Activated gamma-delta T cell treated with Interleukin-2 at 50 U/mL for 16 hours (primary cell): ENCODE measurements around the gene PARP4.
"Not testable (repeated sequence)": the region's sequence is repeated elsewhere in the genome, so short reads cannot be mapped to it uniquely, and the experiment has no call there.

Experiments used
- DNase-seq: peaks from one replicate; pipeline ENCODE4 v3.0.0-alpha.2; 2020

The PARP4 gene

DNA sequence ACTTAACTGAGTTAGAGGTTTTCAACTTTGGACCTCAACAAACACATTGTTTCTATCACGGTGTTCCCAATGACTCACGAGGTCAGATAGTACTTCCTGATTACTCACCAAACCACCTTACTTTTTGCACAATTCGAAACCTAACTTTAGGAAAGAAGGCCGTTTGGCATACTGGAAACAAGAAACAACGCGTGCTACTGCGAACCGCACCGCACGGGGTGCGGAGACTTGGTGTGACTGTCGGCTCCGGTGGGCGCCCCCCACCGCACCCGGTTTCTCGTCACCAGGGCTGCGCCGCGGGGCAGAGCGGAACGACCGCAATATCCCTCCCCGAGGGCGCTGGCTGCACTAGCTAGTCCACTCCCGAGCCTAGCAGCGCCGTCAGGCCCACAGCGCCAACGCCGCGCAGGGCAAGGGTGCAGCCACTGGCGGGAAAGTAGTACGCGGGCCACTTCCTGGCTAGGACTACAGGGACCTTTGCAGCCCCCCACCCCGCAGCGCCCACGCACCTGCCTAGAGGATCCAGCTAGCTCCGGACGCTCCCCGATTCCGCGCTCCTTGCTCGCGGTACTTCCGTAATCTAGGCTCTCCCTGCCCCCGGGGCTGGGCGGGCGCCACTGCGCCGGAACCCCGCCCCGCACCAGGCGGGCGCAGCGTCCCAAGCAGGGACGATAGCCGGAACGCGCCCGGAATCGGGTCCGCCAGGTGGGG lies at the start of gene PARP4:
Gene PARP4 (minus strand): TSS at position 582 of the 711 bp plus-strand sequence. CDS start 9,002 bp downstream, outside the sequence.
- DNase-seq = peak; percentile 54

DNA sequence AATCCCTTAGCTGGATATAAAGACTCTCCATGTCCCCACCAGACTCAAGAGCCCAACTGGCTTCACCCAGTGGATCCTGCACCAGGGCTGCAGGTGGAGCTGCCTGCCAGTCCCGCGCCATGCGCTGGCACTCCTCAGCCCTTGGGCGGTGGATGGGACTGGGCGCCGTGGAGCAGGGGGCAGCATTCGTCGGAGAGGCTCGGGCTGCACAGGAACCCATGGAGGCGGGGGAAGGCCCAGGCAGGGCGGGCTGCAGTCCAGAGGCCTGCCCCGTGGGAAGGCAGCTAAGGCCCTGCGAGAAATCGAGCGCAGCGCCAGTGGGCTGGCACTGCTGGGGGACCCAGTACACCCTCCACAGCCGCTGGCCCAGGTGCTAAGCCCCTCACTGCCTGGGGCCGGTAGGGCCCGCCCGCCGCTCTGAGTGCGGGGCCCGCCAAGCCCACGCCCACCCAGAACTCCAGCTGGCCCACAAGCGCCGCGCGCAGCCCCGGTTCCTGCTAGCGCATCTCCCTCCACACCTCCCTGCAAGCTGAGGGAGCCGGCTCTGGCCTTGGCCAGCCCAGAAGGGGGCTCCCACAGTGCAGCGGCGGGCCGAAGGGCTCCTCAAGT lies 48.1 kb upstream of the PARP4 start:
- DNase-seq = not testable (repeated sequence)

DNA sequence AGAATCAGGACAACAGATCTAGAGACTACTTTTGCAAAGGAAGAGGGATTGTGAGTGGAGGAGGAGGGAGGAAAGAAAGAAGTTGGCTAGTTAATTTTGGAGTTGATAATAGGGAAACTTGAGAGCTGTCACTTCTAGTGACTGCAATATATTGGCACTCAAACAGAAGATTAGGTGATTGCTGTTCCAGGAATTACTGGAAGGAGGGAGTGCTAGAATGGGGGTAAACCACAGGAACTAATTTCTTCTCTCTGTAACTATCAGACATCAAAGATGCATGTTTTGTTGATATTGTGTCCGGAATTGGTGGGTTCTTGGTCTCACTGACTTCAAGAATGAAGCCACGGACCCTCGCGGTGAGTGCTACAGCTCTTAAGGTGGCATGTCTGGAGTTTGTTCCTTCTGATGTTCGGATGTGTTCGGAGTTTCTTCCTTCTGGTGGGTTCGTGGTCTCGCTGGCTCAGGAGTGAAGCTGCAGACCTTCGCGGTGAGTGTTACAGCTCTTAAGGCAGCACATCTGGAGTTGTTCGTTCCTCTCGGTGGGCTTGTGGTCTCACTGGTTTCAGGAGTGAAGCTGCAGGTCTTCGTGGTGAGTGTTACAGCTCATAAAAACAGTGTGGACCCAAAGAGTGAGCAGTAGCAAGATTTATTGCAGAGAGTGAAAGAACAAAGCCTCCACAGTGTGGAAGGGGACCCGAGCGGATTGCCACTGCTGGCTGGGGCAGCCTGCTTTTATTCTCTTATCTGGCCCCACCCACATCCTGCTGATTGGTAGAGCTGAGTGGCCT lies 47.0 kb upstream of the PARP4 start:
- not testable (repeated sequence) for DNase-seq

DNA sequence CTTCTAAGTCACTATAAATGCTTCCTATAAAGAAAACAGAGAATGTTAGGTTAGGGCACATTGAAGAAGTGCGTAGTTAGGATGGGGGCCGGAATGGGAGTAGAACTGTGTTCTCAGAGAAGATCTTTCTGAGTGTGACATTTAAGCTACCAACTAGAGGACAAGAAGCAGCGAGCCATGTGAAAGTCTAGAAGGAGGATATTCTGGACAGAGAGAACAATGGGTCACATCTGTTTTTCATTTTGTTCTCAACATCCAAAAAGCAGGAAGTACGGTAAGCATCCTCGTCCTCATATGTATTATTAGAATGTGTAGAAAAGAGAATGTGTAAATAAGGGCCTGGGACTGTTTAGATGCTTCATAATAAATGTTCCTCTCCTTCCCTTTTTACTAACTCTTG lies 44.5 kb upstream of the PARP4 start:
- DNase-seq = no peak

DNA sequence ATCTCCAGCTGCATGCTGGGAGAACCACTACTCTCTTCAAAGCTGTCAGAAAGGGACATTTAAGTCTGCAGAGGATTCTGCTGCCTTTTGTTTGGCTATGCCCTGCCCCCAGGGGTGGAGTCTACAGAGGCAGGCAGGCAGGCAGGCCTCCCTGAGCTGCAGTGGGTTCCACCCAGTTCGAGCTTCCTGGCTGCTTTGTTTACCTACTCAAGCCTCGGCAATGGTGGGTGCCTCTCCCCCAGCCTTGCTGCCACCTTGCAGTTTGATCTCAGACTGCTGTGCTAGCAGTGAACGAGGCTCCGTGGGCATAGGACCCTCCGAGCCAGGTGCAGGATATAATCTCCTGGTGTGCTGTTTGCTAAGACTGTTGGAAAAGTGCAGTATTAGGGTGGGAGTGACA lies 41.3 kb upstream of the PARP4 start:
- DNase-seq = not testable (repeated sequence)

DNA sequence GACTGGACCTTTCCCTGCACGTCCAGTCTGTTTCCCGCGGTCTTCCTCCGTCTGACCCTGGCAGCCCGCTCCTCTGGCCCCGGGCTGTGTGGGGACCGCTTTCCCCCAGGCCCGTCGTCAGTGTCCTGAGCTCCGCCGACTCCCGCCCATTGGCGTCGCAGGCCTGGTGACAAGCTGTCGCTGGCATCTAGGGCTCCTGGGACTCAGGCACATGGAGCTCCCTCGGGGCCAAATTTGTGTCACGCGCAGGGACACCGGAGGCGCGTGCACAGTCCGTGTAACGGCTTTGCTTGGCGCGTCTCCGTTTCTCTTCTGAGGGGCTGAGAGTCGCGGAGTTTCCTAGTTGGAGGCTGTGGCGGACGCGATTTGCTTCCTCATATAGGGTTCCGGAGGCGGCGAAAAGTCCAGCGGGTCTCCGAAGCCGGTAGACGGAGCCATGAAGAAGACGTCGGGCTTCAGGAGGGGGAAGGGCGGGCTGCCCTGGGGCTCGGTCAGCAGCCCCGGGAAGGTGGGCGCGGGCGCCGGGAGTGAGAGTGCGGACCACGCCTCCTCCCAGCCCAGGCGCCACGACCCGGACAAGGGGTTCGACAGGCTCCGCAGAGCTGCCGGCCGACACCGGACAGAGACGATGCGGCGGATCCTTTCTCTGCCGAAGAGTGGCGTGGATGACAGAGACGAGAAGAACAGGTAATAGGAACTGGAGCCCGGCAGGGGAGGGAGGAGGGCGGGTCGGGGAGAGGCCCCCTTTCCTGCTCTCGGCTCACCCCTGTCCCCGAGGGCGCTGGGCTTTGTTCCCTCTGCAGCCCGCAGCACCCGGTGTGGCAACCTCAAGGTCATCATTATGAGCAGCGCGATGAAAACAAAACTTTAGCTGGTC lies 29.1 kb upstream of the PARP4 start:
- not testable (repeated sequence) for DNase-seq

DNA sequence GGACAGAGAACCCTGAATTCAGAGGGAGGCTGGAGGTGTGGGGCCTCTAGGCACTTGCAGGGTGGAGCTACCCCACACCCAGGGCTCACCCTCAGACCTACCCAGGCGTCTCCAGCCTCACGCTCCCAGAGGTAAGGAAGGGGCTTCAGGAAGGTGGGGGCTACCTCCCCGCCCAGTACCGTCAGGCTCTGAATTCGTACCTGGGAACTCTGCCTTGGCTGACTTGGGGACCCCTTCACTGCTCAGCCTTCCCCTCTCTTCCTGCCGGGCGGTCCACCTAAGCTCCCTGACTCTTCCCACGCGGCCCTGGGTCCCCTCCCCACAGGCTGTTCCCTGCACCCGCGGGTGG lies 28.5 kb upstream of the PARP4 start:
- no peak for DNase-seq

DNA sequence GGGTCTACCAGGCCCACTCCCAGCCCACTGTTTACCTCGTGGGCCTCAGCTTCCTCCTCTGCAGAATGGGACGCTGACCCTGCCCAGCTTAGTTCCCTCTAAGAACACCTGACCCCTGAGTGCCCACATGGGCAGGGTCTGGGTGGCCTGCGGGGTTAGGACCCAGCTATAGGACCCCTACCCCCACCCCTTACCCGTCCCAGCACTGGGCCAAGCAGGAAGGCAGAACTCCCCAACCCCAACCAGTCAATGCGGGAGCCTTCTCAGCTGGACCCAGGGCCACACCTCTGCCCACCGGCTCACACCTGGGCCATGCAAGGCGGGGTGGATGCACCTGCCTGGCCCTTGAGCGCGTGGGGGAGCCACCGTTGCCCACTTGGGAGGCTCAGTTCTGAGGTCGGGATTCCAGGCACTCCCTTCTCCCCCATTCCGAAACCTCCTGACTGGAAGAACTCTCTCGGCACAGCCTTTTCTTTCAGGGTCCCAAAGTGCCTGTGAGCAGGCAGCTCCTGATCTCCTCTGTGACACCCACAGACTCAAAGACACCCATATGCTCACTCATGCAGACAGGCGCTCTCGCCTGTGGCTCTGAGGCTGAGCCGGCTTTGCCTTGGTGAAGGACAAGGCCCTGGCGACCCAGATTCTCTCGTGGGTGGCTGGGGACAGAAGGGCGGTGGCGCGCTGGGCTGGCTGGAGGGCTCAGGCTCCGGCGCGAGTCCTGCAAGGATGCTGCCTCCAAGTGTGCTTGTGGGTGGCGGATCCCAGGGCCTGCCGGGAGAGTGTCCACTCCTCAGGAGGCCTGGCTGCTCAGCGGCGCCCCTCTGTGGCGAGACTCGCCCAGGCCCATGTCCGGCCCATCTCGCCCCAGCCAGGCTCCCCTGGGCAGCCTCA lies 27.9 kb upstream of the PARP4 start:
- DNase-seq = no peak

DNA sequence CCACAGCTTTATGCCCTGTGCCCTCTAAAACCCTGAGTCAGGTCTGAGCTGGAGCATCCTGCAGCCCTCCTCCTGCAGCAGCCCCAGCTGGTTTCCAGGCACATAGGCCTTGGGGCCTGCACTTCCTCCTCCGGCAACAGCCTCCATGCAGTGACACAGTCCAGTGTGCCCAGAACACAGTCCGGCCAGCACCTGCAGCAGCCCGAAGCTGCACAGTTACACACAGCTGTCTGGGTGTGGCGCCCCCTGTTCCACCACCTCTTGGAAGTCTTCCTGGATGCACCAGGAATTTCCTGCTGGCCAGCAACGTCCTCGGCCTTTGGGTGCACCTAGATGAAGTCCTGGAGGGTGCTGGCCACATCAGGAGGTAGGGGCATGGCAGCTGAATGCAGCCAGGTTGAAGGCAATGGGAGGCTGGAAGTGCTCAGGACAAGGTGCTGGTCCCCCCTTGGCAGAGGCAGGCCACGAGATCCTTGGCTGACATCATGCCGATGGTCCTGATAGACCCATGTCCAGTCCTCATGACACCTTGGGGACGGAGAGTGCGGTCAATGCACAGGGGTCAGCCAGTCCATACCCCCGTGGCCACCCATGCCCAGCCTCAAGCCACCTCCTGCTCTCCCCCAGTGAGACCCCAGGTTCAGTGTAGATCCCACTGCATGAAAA lies 27.1 kb upstream of the PARP4 start:
- DNase-seq = no peak

DNA sequence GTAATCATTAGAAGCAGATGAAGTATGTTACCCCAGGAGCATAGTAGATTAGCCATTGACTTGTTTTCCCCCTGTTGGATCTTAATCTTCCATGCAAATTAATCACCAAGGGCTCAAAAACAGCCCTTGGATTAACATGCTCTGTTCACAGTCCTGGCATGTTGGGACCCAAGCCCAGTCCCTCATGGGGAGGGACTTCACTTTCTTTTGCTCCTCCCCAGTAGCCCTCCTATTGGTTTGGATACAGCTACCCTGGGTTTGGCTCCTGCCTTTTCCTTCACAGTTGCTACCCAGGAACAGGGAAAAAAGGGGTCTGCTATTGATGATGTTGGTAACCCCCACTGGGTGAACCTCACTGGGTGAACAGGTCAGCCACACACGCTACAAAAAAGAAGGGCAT lies 16.9 kb upstream of the PARP4 start:
- no peak for DNase-seq

DNA sequence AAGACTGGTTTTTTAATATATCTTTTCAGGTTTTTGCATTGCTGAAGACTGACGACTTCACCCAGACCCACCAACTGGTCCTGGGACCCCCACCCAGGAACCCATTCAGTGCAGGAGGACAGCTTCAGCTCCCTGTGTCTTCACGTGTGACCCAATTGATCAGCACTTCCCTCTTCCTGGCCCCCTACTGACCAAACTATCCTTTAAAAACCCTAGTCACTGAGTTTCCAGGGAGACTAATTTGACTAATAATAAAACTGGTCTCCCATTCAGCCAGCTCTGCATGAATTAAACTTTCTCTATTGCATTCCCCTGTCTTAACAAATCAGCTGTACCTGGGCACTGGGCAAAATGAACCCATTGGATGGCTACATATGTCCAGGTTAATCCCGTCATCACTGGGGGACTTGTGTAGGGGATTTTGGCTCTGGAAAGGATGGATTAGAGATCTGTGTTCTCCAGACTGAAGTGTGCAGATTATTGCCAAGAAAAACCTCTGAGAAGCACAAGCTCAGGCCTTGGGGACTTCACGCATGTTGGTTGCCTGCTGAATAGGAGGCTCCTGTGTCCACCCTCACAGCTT lies 16.3 kb upstream of the PARP4 start:
- no peak for DNase-seq

DNA sequence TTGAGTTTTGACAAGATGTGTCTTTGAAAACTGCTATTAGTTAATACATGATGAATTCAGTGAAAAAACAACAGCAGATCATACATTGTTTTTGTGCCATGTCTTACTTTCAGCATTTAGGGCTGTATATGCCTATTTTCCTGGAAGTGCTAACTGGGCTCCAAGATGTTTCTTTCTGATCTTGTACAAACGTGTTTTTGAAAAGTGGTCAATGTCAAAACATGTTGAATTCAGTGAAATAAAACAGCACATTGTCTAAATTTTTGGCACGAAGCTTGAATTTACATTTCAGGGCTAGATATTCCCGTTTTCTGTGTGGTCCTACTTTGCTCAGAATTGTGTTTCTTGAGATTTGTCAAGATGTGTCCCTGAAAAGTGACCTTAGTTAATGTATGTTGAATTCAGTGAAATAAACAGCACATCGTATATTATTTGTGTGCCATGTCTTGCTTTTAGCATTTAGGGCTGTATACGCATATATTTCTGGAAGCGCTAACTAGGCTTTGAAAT lies 14.7 kb upstream of the PARP4 start:
- DNase-seq = no peak

DNA sequence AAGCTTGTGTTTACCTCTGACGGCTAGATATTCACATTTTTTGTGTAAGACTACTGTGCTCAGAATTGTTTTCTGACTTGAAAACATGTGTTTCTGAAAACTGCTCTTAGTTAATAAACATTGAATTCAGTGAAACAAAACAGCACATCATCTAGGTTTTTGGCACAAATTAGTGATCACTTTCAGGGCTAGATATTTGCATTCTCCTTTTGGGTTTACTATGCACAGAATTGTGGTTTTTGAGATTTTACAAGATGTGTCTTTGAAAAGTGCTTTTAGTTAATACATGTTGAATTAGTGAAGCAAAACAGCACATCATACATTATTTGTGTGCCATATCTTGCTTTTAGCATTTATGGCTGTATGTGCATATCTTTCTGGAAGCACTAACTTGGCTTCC lies 8.2 kb upstream of the PARP4 start:
- no peak for DNase-seq

DNA sequence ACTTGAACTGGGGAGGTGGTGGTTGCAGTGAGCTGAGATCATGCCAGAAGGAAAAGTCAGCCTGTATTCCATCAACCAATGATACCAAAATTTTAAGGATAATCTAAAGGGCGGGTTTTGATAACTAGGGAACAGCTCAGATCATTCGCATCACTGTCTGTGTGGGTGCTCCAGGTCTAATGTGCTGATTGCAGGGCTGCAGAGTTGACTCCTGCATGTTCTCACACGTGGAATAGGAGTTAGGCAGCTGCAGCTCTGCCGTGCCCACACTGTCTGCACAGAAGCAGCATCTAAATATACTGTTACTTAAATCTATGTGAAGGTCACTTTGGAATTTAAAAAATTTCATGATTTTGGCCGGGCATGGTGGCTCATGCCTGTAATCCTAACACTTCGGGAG lies 4.3 kb upstream of the PARP4 start:
- DNase-seq = no peak

DNA sequence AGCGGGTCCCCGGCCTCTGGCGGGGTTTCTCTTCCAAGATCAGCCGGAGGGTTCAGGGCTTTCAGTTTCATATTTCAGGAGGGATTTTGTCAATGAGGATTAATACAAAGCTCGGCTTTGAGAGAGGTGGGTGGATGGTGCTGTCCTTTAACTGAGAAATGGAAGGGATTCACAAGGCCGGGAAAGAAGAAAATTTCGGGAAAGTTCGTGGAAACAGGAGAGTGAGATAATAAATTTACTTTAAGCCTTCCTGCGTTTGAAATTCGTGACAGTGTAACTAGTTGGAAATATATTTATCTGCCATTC lies 283 bp upstream of the PARP4 start:
- DNase-seq = no peak

DNA sequence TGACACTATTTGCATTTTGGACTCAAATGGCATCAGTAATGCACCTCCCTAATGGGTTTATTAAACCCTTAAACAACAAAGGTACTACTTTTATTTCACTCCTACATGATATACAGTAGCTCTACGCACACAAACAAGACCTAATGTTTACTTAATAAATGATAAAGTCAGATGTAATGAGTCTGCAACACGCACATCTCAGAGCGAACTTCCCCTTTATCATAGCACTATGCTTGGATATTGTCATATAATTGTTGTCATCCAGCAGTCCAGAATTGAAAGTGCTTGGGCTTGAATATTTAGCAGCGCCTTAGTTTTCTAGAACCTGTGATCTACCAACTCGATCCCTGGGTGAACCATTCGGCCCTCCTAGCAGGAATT lies 772 bp downstream of the PARP4 start:
- no peak for DNase-seq

DNA sequence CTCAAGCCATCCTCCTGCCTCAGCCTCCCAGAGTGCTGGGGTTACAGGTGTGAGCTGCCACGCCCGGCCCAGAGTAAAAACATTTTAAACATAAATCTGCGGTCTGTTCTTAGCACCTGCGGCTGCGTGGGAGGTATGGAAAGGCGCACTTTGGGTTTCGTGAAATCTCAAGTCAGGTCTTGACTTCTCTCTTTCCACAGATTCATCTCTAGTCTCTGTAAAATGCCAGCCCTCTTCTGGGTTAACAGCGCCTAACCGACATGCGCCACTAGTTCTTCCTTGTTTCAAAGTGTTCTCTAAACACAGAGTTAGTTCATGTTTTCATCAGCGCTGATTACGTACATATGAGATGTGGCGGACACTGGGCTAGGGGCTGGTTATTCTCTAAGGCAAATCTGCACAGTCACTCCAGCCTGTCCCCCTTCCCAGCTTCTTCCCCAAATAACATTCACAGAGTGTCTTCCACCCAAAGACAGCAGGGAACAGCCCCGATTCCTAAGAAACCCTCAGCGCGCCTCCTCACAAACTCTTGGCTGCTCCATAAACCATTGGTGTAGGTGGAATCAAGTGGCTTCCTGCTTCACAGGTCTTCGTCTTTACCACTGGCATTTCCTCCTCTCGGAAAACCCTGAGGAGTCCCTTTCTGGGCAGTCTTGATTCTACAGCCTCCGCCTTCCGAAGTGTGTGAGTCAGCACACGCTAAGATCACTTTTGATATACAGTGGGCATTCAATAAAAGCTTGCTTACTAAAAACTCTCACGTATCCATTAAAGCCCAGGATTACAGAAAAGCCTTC lies 1.4 kb downstream of the PARP4 start:
- DNase-seq = peak; percentile 17

DNA sequence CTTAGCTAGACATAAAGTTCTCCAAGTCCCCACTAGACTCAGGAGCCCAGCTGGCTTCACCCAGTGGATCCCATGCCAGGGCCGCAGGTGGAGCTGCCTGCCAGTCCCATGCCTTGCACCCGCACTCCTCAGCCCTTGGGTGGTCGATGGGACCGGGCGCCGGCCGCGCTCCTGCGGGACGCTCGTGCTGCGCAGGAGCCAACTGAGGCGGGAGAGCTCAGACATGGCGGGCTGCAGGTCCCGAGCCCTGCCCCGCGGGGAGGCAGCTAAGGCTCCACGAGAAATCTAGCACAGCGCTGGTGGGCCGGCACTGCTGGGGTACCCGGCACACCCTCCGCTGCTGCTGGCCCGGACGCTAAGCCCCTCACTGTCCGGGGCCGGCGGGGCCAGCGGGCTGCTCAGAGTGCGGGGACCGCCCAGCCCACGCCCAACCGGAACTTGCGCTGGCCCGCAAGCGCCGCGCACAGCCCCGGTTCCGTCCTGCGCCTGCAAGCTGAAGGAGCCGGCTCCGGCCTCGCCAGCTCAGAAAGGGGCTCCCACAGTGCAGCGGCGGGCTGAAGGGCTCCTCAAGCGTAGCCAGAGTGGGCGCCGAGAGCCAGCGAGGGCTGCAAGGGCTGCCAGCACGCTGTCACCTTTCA lies 5.8 kb downstream of the PARP4 start:
- no peak for DNase-seq

DNA sequence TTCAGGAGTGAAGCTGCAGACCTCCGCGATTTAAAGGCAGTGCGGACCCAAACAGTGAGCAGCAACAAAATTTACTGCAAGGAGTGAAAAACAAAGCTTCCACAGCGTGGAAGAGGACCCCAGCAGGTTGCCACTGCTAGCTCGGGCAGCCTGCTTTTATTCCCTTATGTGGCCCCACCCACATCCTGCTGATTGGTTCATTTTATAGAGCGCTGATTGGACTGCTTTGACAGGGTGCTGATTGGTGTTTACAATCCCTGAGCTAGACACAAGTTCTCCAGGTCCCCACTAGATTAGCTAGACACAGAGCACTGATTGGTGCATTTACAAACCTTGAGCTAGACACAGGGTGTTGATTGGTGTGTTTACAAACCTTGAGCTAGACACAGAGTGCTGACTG lies 6.3 kb downstream of the PARP4 start:
- not testable (repeated sequence) for DNase-seq

DNA sequence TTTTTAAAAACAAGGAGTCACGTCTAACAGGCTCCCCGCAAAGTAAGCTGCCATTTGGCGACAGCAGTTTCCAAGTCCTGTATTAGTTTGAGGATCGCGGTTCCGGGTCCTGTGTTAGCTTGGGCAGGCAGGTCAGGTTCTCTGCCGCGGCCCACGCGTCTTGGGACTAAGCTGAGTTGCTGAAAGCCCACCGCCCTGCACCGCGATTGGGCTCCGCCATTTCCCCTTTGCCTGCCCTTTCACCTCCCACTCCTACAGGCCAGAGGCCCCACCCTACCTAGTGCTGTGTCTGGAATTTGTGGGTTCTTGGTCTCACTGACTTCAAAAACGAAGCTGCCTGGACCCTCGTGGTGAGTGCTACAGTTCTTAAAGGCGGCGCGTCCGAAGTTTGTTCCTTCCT lies 6.8 kb downstream of the PARP4 start:
- no peak for DNase-seq
